Renal cortical epithelial cell (primary cell): ENCODE data around the gene PDIA6. TPM values are rescaled to one million over a fixed set of nuclear protein-coding genes. Genes with fewer than 3 reads are reported as not detected.
"Not testable (repeated sequence)": the region's sequence is repeated elsewhere in the genome, so short reads cannot be mapped to it uniquely, and the experiment has no call there.

Experiments
- DNase-seq: peaks from one replicate; pipeline ENCODE4 v3.0.0-alpha.2; 2011; ENCODE audit warnings: low read depth
- total RNA-seq: library from RNA; depleted of rRNA; stranded (reverse); fragments of >200 nt; gene quantifications from 2 replicates; pipeline ENCODE4 v1.2.3, GENCODE V29; 2014

Gene PDIA6
- total RNA-seq, 1 donor from 2014 or later = 555 TPM

GRCh38 chr2:10832203-10832936 is 19.8 kb upstream of the PDIA6 start:
- DNase-seq = peak; percentile 50

GRCh38 chr2:10831400-10831985 is 18.9 kb upstream of the PDIA6 start:
- no peak for DNase-seq

GRCh38 chr2:10830641-10831399 is 18.2 kb upstream of the PDIA6 start:
- DNase-seq = no peak

GRCh38 chr2:10830203-10830602 is 17.6 kb upstream of the PDIA6 start:
- DNase-seq = no peak

- no peak for DNase-seq
Measured at GRCh38 chr2:10829299-10829698, 16.7 kb upstream of the PDIA6 start.

GRCh38 chr2:10828346-10828745 is 15.8 kb upstream of the PDIA6 start:
- no peak for DNase-seq

- no peak for DNase-seq
Measured at GRCh38 chr2:10826625-10827024, 14.0 kb upstream of the PDIA6 start.

GRCh38 chr2:10826026-10826425 is 13.4 kb upstream of the PDIA6 start:
- no peak for DNase-seq

GRCh38 chr2:10824191-10824590 is 11.6 kb upstream of the PDIA6 start:
- DNase-seq = no peak

- DNase-seq = no peak
Measured at GRCh38 chr2:10820978-10821695, 8.6 kb upstream of the PDIA6 start.

GRCh38 chr2:10820562-10820961 is 8.0 kb upstream of the PDIA6 start:
- DNase-seq = no peak

GRCh38 chr2:10819714-10820314 is 7.2 kb upstream of the PDIA6 start:
- no peak for DNase-seq

GRCh38 chr2:10818984-10819383 is 6.4 kb upstream of the PDIA6 start:
- DNase-seq = no peak

GRCh38 chr2:10818305-10818704 is 5.7 kb upstream of the PDIA6 start:
- not testable (repeated sequence) for DNase-seq

GRCh38 chr2:10817413-10817812 is 4.8 kb upstream of the PDIA6 start:
- no peak for DNase-seq

GRCh38 chr2:10814571-10815331 is 2.2 kb upstream of the PDIA6 start:
- DNase-seq = no peak

GRCh38 chr2:10814142-10814541 is 1.6 kb upstream of the PDIA6 start:
- DNase-seq = no peak

- peak; percentile 26 for DNase-seq
Measured at GRCh38 chr2:10813163-10814138, 866 bp upstream of the PDIA6 start.

- DNase-seq = peak; percentile 19
Measured at GRCh38 chr2:10811517-10811916, 1.1 kb downstream of the PDIA6 start.
